Cardiac fibroblast (primary cell): ENCODE results near the gene CDH8.

Experiments used
- DNase-seq, 2 donors: peaks; one replicate each; pipeline versions ENCODE4 v3.0.0 to v3.0.0-alpha.2; 2010; ENCODE audit warnings: low read depth in 2 of 2
- H3K4me3 ChIP-seq, 2 donors: replicated peaks in 1 of 2; 1 replicate in 1 of 2; 2 replicates in 1 of 2; pipeline ENCODE4 v1.5.1; 2011; ENCODE audit warnings: low read depth in 2 of 2, low read length in 2 of 2, mild to moderate bottlenecking in 2 of 2, moderate library complexity in 1 of 2
- TF ChIP-seq, protein P1 (sequence below): IDR thresholded peaks from one replicate; pipeline ENCODE4 v1.5.1; 2011; ENCODE audit warnings: low read depth, mild to moderate bottlenecking, low read length, inconsistent platforms

CDH8 gene

DNA sequence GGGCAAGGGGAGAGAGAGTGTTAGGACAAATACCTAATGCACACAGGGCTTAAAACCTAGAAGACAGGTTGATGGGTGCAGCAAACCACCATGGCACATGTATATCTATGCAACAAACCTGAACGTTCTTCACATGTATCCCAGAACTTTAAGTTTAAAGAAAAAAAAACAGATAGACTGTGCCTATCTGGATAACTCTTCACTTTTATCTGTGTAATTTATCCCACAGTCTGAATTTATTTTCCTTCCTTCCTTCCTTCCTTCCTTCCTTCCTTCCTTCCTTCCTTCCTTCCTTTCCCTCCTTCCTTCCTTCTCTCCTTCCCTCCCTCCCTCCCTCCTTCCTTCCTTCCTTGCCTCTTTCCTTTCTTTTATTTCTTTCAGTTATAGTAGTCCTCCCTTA is 370.7 kb downstream of the CDH8 start:
- TF ChIP-seq, protein P1, sequence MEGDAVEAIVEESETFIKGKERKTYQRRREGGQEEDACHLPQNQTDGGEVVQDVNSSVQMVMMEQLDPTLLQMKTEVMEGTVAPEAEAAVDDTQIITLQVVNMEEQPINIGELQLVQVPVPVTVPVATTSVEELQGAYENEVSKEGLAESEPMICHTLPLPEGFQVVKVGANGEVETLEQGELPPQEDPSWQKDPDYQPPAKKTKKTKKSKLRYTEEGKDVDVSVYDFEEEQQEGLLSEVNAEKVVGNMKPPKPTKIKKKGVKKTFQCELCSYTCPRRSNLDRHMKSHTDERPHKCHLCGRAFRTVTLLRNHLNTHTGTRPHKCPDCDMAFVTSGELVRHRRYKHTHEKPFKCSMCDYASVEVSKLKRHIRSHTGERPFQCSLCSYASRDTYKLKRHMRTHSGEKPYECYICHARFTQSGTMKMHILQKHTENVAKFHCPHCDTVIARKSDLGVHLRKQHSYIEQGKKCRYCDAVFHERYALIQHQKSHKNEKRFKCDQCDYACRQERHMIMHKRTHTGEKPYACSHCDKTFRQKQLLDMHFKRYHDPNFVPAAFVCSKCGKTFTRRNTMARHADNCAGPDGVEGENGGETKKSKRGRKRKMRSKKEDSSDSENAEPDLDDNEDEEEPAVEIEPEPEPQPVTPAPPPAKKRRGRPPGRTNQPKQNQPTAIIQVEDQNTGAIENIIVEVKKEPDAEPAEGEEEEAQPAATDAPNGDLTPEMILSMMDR = no peak
- H3K4me3 ChIP-seq = no peak overlapping the region
- DNase-seq = no peak

DNA sequence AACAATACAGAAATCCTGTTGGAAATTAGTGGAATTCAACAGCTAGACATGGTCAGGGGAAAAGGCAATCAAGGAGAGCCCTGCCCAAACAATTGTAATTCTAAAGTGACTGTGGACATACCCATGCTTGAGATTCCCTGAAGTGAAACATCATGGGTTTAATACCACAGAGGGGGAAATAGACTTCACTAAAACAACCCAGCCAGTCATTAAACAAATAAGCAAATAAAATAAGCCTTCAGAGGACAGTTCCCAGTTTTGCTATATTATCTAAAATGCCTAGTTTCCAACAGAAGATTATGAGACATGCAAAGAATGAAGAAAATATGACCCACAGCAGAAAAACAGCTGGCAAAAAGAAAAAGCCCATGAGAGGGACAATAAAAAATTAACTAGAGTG is 376.3 kb downstream of the CDH8 start:
- no peak overlapping the region for H3K4me3 ChIP-seq
- DNase-seq = no peak
- TF ChIP-seq, protein P1 = no peak

DNA sequence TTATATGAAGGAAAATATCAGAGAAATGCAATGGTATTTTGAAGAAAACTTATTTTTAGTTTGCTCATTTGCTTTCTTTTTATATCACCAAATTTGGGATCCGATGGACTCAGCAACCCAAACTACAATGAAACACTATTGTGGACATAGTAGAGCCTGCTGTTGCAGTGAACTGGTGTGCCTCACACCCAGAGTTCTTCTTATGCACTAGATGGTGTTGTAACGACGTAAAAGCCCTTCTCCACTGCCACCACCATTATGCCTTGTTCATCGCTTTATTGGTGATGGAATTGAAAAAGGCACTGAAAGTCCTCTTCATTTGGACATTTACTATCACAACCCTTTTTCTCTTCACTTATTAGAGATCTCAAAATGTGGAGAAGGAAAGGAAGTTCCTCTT is 381.3 kb downstream of the CDH8 start:
- H3K4me3 ChIP-seq = no peak overlapping the region
- DNase-seq = no peak
- TF ChIP-seq, protein P1 = no peak

DNA sequence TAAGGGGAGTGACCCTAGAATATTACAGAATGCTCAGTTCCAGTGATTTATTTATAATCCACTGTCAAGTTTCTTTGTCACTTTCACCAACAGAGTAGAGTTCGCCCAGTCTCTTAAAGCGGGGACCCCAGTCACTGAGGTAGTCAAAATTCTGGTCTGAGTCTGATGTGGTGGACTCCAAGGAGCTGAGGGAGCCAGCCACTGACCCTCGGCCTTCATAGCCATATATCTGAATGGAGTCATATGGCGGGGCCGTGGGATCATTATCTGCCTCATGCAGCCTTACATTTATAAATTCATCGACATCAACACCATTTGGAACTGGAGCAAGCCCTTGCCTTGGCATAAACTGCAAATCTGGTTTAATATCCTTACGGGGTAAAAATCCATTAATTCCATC is 382.7 kb downstream of the CDH8 start:
- H3K4me3 ChIP-seq = no peak overlapping the region
- no peak for DNase-seq
- TF ChIP-seq, protein P1 = no peak

DNA sequence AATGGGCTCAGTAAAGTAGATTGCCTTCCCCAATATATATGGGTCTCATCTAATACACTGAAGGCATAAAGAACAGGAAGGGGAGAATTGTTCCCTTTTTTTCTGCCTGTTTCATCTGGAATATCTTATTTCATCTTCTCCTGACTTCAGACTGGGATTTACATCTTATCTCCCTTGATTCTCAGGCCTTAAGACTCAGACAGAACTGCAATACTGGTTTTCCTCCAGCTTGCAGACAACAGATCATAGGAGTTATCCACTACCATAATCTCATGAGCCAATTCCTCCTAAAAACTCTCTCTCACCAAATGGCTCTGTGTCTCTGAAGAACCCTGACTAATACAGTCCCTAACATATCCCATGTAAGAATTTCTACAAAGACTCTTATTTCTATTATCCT is 390.7 kb downstream of the CDH8 start:
- H3K4me3 ChIP-seq = no peak overlapping the region
- no peak for DNase-seq
- TF ChIP-seq, protein P1 = no peak

DNA sequence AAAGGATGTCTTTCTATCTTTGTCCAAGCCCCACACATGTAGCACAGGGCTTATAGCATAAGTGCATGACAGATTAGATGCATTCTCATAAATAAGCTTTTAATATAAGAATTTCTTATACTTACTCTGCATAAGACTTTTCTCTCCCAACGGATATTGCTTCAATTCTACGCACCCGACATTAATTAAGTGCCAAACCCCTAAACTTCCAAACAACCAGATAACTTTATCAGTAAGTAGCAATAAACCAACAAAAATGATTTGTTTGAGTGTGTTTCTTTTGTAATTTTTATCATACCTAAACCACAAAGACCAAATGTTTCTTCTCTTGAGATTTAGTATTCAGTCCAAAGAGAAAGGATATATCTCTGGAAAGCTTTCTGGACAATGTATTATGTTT is 391.5 kb downstream of the CDH8 start:
- no peak for DNase-seq
- no peak overlapping the region for H3K4me3 ChIP-seq
- TF ChIP-seq, protein P1 = no peak

DNA sequence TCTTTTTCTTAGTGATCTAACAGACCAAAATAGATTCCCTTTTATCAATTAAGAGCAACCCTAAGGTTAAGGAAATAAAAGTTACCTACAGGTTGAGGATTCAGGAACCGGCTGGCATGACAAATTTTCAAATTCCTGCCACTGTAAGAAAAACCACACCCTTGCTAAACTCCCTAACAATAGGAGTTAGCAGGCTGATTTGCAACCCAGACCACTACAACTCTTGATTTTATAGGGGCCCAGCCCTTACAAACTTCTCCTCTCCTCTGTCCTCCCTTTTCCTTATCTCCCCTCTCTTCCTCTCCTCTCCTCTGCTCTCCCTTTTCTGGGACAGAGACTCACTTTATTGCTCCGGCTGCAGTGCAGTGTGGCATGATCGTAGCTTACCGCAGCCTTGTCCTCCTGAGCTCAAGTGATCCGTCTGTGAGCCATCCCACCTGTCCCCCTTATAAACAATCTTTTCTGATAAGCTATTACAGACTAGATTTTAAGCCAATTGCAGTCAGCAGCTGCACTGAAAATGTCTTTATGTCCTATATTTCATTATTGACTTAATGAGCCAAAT is 418.9 kb downstream of the CDH8 start:
- TF ChIP-seq, protein P1 = no peak
- no peak for DNase-seq
- H3K4me3 ChIP-seq = no peak overlapping the region
